OCI-LY1 (cell line): ENCODE data around the gene CCDC187.

ENCODE experiments used
- H2AFZ ChIP-seq: fragments of 200-600 bp; sonication (generic), shearing (Covaris generic); 2 replicates; pipeline ENCODE4 v1.6.0; 2014; ENCODE audit warnings: antibody characterized with exemption, mild to moderate bottlenecking, low read length
- H3F3A ChIP-seq: fragments of 200-600 bp; sonication (generic), shearing (Covaris generic); 2 replicates; pipeline ENCODE4 v1.6.0; 2014; ENCODE audit warnings: mild to moderate bottlenecking, antibody characterized with exemption, low read length, moderate library complexity; ENCODE audit not compliant: insufficient read depth
- H3K27ac ChIP-seq: fragments of 200-600 bp; sonication (generic); 2 replicates; pipeline ENCODE4 v1.5.1; 2014; ENCODE audit warnings: low read length, mixed run types, mild to moderate bottlenecking, low read depth; ENCODE audit not compliant: poor library complexity, severe bottlenecking
- H3K27me3 ChIP-seq: fragments of 200-600 bp; sonication (generic); 2 replicates; pipeline ENCODE4 v1.6.0; 2014; ENCODE audit warnings: antibody characterized with exemption, mild to moderate bottlenecking, low read length, moderate library complexity; ENCODE audit not compliant: insufficient read depth
- H3K36me3 ChIP-seq: fragments of 200-600 bp; sonication (generic); 2 replicates; pipeline ENCODE4 v1.6.1; 2014; ENCODE audit warnings: mild to moderate bottlenecking, antibody characterized with exemption, low read length, moderate library complexity, mixed read lengths; ENCODE audit not compliant: insufficient read depth
- H3K4me1 ChIP-seq: fragments of 200-600 bp; sonication (generic); 2 replicates; pipeline ENCODE4 v1.5.1; 2014; ENCODE audit warnings: mild to moderate bottlenecking, low read length, moderate library complexity; ENCODE audit not compliant: insufficient read depth, severe bottlenecking
- H3K4me2 ChIP-seq: fragments of 200-600 bp; sonication (generic), shearing (Covaris generic); 2 replicates; pipeline ENCODE4 v1.6.1; 2014; ENCODE audit warnings: low read length
- H3K4me3 ChIP-seq: fragments of 200-600 bp; sonication (generic); 2 replicates; pipeline ENCODE4 v1.5.1; 2014; ENCODE audit warnings: low read length, low read depth, mild to moderate bottlenecking, mixed read lengths; ENCODE audit not compliant: poor library complexity, severe bottlenecking
- H3K79me2 ChIP-seq: fragments of 200-600 bp; shearing (Covaris generic); 2 replicates; pipeline ENCODE4 v1.6.1; 2016; ENCODE audit warnings: mixed run types, low read length, mixed read lengths; ENCODE audit not compliant: insufficient read depth
- H3K9ac ChIP-seq: fragments of 200-600 bp; sonication (generic), shearing (Covaris generic); 2 replicates; pipeline ENCODE4 v1.6.1; 2014; ENCODE audit warnings: mild to moderate bottlenecking, low read length, mixed read lengths
- H3K9me2 ChIP-seq: fragments of 200-600 bp; sonication (generic), shearing (Covaris generic); 2 replicates; pipeline ENCODE4 v1.6.1; 2014; ENCODE audit warnings: low read depth, mild to moderate bottlenecking, low read length, mixed read lengths
- H3K9me3 ChIP-seq: fragments of 200-600 bp; shearing (Covaris generic); 2 replicates; pipeline ENCODE4 v1.6.1; 2014; ENCODE audit warnings: low read length, mixed read lengths
- H4K20me1 ChIP-seq: fragments of 200-600 bp; sonication (generic), shearing (Covaris generic); 2 replicates; pipeline ENCODE4 v1.6.0; 2016; ENCODE audit warnings: mild to moderate bottlenecking, low read length; ENCODE audit not compliant: insufficient read depth
- EZH2 ChIP-seq: fragments of 200-600 bp; sonication (generic), shearing (Covaris generic); IDR thresholded peaks from 2 replicates; pipeline ENCODE4 v1.8.0; 2017; ENCODE audit warnings: borderline replicate concordance, mixed run types, mild to moderate bottlenecking, antibody characterized with exemption, low read length, moderate library complexity, mixed read lengths
- TF ChIP-seq, protein P1 (sequence below): fragments of 200-600 bp; sonication (generic), shearing (Covaris generic); IDR thresholded peaks from 2 replicates; pipeline ENCODE4 v1.5.1; 2017; ENCODE audit warnings: mild to moderate bottlenecking, antibody characterized with exemption, low read length, moderate library complexity, mixed read lengths

The CCDC187 gene

DNA sequence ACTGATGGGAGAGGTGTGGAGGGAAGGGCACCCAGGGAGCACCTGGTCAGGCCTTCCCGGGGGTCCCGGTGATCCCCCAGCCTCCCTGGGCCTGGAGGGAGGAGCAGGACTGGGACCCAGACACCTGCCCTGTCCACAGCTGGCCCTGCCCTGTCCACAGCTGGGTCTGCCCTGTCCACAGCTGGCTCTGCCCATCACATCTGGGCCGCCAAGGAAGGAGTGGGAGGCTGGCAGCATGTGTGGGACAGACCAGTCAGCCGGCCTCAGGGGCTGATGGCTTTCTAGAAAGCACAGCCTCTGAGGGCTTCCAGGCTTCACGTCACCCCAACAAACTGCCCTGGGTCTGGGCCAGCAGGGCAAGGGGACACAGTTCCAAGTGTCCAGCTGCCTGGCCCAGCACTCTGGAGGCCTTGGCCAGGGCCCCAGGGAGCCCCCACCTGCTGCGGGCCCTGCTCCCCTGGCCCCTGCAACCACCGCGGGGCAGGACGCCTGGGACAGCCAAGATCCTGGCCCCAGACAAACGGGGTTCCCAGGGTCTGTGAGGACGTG is 47.4 kb upstream of the CCDC187 start:
- Histone ChIP-seq H3K4me2 (no peak overlapping the region), H3K9me3 (no peaks in the 10 kb centered on the region), H3K9ac (no peak overlapping the region), H3K36me3 (no peaks in the 10 kb centered on the region), H2AFZ (no peak overlapping the region), H4K20me1 (no peaks in the 10 kb centered on the region), H3K4me3 (no peak overlapping the region), H3K27ac (no peak overlapping the region), H3F3A (no peaks in the 10 kb centered on the region), H3K27me3 (peaks cover 15% of the 10 kb centered on the region; the same call in 1 of the 2 replicates), H3K9me2 (no peaks in the 10 kb centered on the region), H3K79me2 (no peaks in the 10 kb centered on the region), H3K4me1 (no peaks in the 10 kb centered on the region)
- TF ChIP-seq, protein P1, sequence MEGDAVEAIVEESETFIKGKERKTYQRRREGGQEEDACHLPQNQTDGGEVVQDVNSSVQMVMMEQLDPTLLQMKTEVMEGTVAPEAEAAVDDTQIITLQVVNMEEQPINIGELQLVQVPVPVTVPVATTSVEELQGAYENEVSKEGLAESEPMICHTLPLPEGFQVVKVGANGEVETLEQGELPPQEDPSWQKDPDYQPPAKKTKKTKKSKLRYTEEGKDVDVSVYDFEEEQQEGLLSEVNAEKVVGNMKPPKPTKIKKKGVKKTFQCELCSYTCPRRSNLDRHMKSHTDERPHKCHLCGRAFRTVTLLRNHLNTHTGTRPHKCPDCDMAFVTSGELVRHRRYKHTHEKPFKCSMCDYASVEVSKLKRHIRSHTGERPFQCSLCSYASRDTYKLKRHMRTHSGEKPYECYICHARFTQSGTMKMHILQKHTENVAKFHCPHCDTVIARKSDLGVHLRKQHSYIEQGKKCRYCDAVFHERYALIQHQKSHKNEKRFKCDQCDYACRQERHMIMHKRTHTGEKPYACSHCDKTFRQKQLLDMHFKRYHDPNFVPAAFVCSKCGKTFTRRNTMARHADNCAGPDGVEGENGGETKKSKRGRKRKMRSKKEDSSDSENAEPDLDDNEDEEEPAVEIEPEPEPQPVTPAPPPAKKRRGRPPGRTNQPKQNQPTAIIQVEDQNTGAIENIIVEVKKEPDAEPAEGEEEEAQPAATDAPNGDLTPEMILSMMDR = no peak
- TF ChIP-seq EZH2 = no peak

- H2AFZ ChIP-seq = no peak overlapping the region
- TF ChIP-seq EZH2 = no peak
- TF ChIP-seq, protein P1 = no peak
- no peaks in the 10 kb centered on the region for H4K20me1 ChIP-seq
- H3K4me1 ChIP-seq = no peaks in the 10 kb centered on the region
- no peak overlapping the region for H3K4me2 ChIP-seq
- H3K36me3 ChIP-seq = no peaks in the 10 kb centered on the region
- no peaks in the 10 kb centered on the region for H3K79me2 ChIP-seq
- no peak overlapping the region for H3K9ac ChIP-seq
- H3F3A ChIP-seq = no peaks in the 10 kb centered on the region
- H3K9me2 ChIP-seq = no peaks in the 10 kb centered on the region
- H3K4me3 ChIP-seq = no peak overlapping the region
- no peak overlapping the region for H3K27ac ChIP-seq
- peaks cover 11% of the 10 kb centered on the region; the same call in 1 of the 2 replicates for H3K27me3 ChIP-seq
- H3K9me3 ChIP-seq = no peaks in the 10 kb centered on the region
Observed at GRCh38 chr9:136349546-136349945, 45.7 kb upstream of the CCDC187 start.

- Histone ChIP-seq H3K4me2 (no peak overlapping the region), H3K27ac (no peak overlapping the region), H3F3A (no peaks in the 10 kb centered on the region), H3K27me3 (peaks cover 11% of the 10 kb centered on the region; the same call in 1 of the 2 replicates), H3K9ac (no peak overlapping the region), H3K9me3 (no peaks in the 10 kb centered on the region), H3K4me3 (no peak overlapping the region), H3K9me2 (no peaks in the 10 kb centered on the region), H3K4me1 (no peaks in the 10 kb centered on the region), H3K79me2 (no peaks in the 10 kb centered on the region), H3K36me3 (no peaks in the 10 kb centered on the region), H2AFZ (no peak overlapping the region), H4K20me1 (no peaks in the 10 kb centered on the region)
- no peak for TF ChIP-seq EZH2
- TF ChIP-seq, protein P1 = no peak
Observed at GRCh38 chr9:136348691-136349090, 44.8 kb upstream of the CCDC187 start.
